Measurements from ENCODE around the gene TUBGCP6.

The TUBGCP6 gene

GRCh38 chr22:50262973-50263617 is 18.3 kb upstream of the TUBGCP6 start:
- TF ChIP-seq CTCF (IDR thresholded peaks at IDR 0.05; ENCODE audit: low read depth, low read length), result no peak
- H3K4me3 ChIP-seq (ENCODE audit: low read depth, low read length), result no peak overlapping the region
- in situ Hi-C loops (cut with HindIII; ENCODE audit: low sequenced_read_pairs), result no loop called here
- DNase-seq (ENCODE audit: low read depth, low spot score), result no peak

GRCh38 chr22:50262460-50262911 is 17.7 kb upstream of the TUBGCP6 start:
- no peak overlapping the region for H3K4me3 ChIP-seq (ENCODE audit: low read depth, low read length)
- DNase-seq (ENCODE audit: low read depth, low spot score), result no peak
- in situ Hi-C loops (cut with HindIII; ENCODE audit: low sequenced_read_pairs), result no loop called here

GRCh38 chr22:50261615-50262459 is 17.0 kb upstream of the TUBGCP6 start, which contains the start of gene MAPK12:
Gene MAPK12, minus strand, starts transcription at chr22:50261683. Its CDS starts 174 bp downstream, at chr22:50261509.
- in situ Hi-C loops (cut with HindIII; ENCODE audit: low sequenced_read_pairs), result no loop called here
- H3K4me3 ChIP-seq (ENCODE audit: low read depth, low read length), result peak within 1 kb of the TSS; percentile 63
- no peak for TF ChIP-seq CTCF (IDR thresholded peaks at IDR 0.05; ENCODE audit: low read depth, low read length)
- no peak for DNase-seq (ENCODE audit: low read depth, low spot score)

More at GRCh38 chr22:50262460-50262911, 17.7 kb upstream of the TUBGCP6 start:
- no peak for TF ChIP-seq CTCF (IDR thresholded peaks at IDR 0.05; ENCODE audit: low read depth, low read length)

GRCh38 chr22:50260801-50261614 is 16.2 kb upstream of the TUBGCP6 start:
- in situ Hi-C loops (cut with HindIII; ENCODE audit: low sequenced_read_pairs), result no loop called here
- peak overlapping the region; percentile 63 for H3K4me3 ChIP-seq (ENCODE audit: low read depth, low read length)
- TF ChIP-seq CTCF (IDR thresholded peaks at IDR 0.05; ENCODE audit: low read depth, low read length), result no peak
- DNase-seq (ENCODE audit: low read depth, low spot score), result peak; percentile 66

- peak overlapping the region; percentile 63 for H3K4me3 ChIP-seq (ENCODE audit: low read depth, low read length)
- TF ChIP-seq CTCF (IDR thresholded peaks at IDR 0.05; ENCODE audit: low read depth, low read length), result no peak
- no peak for DNase-seq (ENCODE audit: low read depth, low spot score)
- in situ Hi-C loops (cut with HindIII; ENCODE audit: low sequenced_read_pairs), result no loop called here
These were observed 15.6 kb upstream of the TUBGCP6 start for GRCh38 chr22:50260434-50260800.

GRCh38 chr22:50259302-50259701 is 14.5 kb upstream of the TUBGCP6 start:
- in situ Hi-C loops (cut with HindIII; ENCODE audit: low sequenced_read_pairs), result no loop called here
- no peak for DNase-seq (ENCODE audit: low read depth, low spot score)
- no peak overlapping the region for H3K4me3 ChIP-seq (ENCODE audit: low read depth, low read length)
- no peak for TF ChIP-seq CTCF (IDR thresholded peaks at IDR 0.05; ENCODE audit: low read depth, low read length)
